CD4-positive, alpha-beta T cell treated with Interleukin-15 for 1 hour (primary cell): ENCODE results near the gene ESRP2.

Source experiments
- DNase-seq: peaks from one replicate; pipeline ENCODE4 v3.0.0-alpha.2; 2020

Gene ESRP2

DNA sequence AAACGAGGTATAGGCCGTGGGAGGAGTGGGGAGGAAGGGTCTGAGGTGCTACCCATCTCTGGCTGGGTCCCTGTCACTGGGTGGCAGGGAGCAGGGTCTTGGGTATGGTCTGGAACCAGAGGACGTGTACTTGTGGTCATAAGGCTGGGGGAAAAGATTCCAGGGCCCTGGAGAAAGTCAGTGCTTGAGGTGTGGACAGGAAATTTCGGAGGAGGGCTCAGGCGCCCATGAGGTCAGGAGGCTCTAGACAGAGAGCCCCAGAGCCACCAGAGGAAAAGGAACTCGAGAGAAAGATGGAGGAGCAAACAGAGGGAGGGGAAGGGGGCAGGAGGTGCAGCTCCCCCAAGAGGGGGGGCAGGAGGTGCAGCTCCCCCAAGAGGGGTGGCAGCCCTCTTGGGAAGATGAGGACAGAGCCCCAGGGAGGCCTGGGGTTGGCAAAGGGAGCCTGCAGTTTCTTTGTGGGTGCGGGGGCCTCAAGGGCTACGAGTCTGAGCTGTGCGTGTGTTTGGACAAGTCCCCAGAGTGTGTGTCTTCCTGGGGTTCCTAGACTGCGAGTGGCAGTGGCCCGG is 27.7 kb upstream of the ESRP2 start:
- no peak for DNase-seq

- DNase-seq = no peak
Measured at GRCh38 chr16:68259007-68259825, 23.3 kb upstream of the ESRP2 start.

DNA sequence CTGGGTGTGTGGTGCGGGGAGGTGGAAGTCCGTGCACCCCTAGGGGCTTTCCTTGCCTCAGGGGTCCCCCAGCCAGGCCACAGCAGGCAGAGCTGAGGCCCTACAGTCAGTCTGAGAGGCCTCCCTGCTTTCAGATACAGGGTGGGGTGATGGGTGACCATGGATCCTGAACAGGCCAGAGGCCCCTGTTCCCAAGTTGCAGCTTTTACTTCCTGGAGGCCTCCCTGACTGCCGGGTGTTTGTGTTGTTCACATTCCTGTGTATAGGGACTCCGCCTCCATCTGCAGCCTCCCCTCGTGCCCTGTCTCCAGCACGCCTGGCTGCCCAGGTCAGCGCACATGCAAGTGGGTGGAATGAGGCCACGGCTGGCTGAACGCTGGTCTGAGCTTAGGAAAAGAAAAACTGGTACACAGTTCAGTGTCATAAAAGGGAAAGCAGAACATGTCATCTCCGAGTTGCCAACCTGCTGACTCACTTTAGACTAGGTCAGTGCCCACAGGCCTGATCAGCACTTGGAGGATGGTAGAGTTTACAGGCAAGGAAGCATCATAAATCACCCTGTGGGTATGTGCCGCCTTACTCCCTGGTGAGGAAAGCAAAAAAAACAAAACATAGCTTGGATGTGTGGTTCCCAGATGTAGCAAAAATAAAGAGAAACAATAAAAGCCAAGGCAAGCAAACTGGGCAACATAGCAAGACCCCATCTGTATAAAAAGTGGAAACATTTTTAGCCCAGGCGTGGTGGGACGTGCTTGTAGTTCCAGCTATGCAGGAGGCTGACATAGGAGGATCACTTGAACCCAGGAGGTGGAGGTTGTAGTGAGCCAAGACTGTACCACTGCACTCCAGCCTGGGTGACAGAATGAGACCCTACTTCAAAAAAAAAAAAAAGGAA is 22.2 kb upstream of the ESRP2 start:
- no peak for DNase-seq

GRCh38 chr16:68257251-68257905 is 21.5 kb upstream of the ESRP2 start:
- DNase-seq = peak; percentile 53

- no peak for DNase-seq
Measured at GRCh38 chr16:68255712-68256111, 19.8 kb upstream of the ESRP2 start.

- DNase-seq = no peak
Measured at GRCh38 chr16:68253721-68254120, 17.8 kb upstream of the ESRP2 start.

- DNase-seq = no peak
Measured at GRCh38 chr16:68252383-68252782, 16.5 kb upstream of the ESRP2 start.

DNA sequence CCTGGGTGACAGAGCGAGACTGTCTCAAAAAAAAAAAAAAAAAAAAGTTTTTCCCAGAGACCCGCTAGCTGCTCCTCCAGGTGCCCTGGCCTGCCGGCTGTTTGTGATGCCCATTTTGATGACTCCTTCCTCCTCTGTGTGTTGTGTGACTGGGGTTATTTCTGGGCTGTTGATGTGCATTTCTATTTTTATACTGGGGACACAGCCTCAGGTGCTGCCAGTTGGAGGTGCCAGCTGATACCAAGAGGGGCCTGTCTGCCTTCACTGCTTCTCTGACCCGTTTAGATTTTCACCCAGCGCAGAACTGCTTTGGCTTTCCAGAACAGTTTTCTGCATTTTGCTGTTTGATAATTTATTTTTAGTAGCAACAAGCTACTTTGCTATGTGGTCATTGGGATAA is 15.9 kb upstream of the ESRP2 start:
- no peak for DNase-seq

- no peak for DNase-seq
Measured at GRCh38 chr16:68250951-68251350, 15.0 kb upstream of the ESRP2 start.

GRCh38 chr16:68249371-68249770 is 13.4 kb upstream of the ESRP2 start:
- DNase-seq = no peak

DNA sequence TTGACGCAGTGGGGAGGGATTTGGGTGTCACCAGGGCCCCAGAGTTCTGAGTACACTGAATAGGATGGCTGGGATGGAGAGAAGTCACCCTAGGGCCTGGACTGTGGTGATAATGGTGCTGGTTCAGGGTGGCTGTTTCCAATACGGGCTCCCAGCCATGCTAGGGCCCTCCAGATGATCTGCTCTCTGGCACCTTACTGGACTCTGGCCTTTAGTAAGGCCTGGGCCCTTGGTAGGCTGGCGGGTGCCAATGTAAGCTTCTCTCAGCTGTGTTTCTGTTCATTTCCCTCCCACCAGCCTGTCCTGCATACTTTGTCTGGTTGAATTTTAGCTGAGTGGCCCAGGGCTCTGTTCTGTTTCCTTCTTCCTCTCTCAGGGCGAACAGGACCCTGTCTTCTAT is 12.0 kb upstream of the ESRP2 start:
- DNase-seq = no peak

- DNase-seq = peak; percentile 35
Measured at GRCh38 chr16:68247400-68247799, 11.5 kb upstream of the ESRP2 start.

- no peak for DNase-seq
Measured at GRCh38 chr16:68246666-68247065, 10.7 kb upstream of the ESRP2 start.

DNA sequence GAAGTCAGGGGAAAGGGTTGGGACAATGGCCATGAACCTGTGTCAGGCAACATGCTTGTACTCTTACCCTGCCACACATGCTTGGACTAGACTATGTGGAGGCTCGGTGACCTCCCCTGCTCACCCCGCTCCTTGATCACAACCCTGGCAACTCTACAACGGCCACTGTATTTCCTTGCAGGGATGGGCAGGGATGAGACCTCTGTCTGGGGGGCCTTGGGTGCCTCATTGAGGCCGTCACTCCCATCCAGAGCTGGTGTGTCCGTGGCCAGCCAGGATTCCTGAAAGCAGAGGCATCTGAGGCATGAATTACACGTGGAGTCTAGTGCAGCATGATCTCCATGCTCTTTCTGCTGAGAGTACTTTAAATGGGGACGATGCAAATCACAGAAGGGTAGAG is 10.2 kb upstream of the ESRP2 start:
- no peak for DNase-seq

GRCh38 chr16:68244903-68245853 is 9.3 kb upstream of the ESRP2 start, which contains the start of gene PLA2G15:
TSS of gene PLA2G15 (plus strand) at chr16:68245373. CDS start at chr16:68245427, 54 bp downstream.
- peak; percentile 93 for DNase-seq

GRCh38 chr16:68244481-68244902 is 8.6 kb upstream of the ESRP2 start:
- no peak for DNase-seq

- no peak for DNase-seq
Measured at GRCh38 chr16:68242926-68243858, 7.3 kb upstream of the ESRP2 start.

- DNase-seq = no peak
Measured at GRCh38 chr16:68242085-68242484, 6.2 kb upstream of the ESRP2 start.

DNA sequence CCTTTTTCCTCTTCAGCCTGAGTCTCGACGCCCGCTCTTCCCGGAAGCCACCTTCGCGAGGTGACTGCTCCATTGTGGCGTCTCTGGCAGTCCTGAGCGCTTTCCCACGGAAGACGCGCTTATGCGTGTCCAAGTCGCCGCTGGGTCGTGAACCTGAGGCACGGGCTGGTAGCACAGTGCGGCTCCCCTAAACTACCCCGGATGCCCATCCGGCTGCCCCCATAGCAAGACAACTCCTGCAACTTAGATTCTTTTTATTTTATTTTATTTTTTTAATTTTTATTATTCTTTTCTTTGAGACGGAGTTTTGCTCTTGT is 2.1 kb upstream of the ESRP2 start:
- DNase-seq = no peak

DNA sequence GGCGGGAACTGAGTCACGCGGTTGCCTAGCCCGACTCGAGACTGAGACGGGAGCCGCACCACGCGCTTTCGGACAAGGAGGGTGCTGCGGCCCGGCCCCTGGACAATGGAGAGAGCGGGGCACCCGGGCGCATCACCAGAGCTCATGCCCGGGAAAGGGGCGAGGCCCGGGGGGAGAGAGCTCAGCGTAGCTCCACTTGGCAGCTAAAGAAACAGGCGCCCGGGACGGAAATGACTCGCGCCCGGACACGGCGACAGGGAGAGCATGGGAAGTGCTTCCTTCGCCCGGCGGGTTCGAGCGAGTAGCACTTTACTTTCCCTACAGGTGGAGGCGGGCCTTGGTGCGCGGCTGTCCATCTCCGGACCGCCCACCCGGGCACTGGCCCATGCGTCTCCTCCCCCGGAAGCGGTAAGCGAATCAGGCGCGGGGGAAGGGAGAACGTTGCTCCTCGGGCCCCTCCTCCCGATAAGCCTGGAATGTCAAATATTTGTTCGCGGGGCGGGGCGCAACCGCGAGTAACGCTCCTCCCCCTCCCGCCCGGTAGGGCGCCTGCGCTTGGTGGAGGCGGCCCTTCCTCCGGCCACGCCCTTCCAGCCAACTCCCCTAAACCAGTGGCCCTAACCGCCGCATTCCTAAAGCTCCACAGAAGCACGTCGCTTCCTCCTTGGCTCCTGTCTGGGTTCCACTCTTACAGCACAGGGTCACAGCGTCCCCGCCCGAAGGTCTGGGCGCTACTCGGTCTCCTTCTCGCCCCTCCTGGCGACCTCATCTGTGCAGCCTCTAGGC is 1.5 kb upstream of the ESRP2 start:
- peak; percentile 88 for DNase-seq
